Stimulated activated CD4-positive, alpha-beta T cell treated with anti-CD3 and anti-CD28 coated beads, TNF-alpha, amount 100 ng/mL, for 1 hour (primary cell): ENCODE results near the gene GNG5.
"Not testable (repeated sequence)": the region's sequence is repeated elsewhere in the genome, so short reads cannot be mapped to it uniquely, and the experiment has no call there.

Experiments used
- DNase-seq, 3 donors: peaks; one replicate each; pipeline ENCODE4 v3.0.0-alpha.2; 2020; ENCODE audit warnings: low read depth in 3 of 3, low spot score in 1 of 3

The GNG5 gene

DNA sequence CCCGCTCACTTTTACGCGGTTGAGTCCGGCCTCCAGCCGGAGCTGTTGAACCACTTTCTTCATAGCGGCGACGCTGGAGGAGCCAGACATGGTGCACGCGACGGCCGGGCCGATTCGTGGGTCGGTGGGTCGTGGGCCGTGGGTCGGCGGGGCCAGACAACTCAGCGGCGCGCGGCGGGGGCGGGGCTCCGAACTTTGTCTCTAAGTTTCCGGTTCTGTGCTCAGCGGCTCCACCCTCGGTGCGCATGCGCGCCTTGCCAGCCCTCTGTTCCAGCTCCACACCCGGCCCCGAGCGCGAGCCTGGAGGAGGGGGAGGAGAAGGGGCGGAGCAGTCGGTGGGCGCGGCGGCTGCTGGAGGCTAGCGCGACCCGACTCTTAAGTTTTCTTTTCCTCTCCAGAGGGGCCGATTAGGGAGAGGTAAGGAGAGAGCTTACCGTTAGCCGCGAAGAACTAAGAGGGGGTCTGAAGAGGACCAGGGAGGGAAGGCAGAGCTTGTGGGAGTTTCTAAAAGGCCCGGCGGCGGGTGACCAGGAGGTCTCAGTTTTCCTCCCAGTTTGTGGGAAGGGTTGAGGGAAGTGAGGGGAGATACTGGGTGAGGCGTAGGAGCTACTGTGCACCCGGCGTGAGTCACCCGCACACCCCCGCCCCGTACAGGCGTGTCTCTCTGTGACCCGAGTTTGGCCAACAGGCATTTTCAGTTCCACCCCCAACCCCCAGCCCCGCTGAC is at the start of gene GNG5, which contains the start of gene SPATA1:
Gene GNG5, minus strand, starts transcription at position 580 of the 727 bp plus-strand sequence. Its CDS starts 490 bp downstream, at position 90.
Gene SPATA1, plus strand, starts transcription at position 385 of the 727 bp plus-strand sequence. CDS start 9,974 bp downstream, outside the sequence.
- peak; percentile 94 to 96 (median 96) for DNase-seq

DNA sequence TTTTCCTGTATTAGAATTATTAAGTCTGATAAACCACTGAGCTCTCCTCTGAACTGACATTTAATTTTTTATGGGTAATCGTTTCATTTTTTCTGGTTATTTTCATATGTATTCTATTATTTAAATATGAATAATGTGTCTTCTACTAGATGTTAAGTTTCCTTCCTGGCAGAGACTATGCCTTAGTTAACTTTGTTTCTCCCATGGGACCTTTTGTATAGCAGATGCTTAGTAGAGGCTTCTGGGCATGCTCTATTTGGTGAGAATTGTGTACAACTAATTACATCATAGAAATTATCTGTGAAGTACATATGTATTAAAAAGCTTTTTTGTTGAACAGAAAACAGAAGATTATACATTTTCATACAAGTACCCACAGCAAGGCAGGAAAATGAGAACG is 44.4 kb upstream of the GNG5 start:
- DNase-seq, result no peak

DNA sequence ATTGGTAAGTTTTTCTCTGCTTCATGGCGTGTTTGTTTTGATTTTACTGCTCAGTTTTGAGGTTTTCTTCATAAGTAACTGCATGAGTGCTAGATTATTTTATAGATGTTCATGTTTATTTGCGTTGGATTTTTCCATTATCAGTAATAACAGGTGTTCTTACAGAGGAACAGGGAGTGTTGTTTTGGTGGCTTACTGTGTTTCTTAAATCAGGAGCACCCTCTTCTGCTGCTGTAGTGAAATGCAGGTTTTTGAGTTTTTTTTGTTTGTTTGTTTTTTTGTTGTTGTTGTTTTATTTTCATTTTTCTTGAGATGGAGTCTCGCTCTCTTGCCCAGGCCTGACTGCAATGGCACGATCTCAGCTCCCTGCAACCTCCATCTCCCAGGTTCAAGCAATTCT is 35.3 kb upstream of the GNG5 start:
- DNase-seq, result no peak

DNA sequence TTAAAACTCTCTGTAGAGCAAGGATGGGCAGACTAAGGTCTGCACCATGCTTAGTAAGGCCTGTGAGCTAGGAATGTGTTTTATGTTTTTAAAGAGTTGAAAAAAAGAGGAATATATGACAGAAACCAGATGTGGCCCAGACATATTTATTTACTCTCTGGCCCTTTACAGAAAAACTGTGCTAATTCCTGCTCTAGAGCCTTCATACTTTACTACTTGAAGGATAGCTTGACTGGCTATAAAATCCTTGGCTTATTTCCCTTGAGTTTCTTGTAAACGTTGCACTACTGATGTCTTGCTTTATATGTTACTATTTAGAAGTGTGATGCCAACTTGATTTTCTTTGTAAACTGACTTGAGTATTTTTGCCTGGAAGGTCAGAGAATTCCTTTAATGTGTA is 34.4 kb upstream of the GNG5 start:
- no peak for DNase-seq

DNA sequence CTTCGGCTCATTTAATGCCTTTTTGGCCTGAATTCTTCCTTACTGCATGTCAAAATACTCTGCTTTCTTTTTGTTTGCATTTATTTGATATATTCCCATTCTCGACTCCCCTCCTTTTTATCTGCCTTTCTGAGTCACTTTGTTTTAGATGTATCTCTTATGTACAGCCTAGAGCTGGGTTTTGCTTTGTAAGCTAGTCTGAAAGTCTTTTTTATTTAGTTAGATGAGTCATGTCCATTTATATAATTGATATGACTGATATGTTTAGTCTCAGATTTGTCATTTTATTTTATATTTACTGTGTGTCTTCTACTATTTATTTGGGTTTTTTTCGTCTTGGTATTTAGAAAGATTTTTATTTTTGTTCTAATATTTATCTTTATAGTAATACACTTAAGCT is 33.6 kb upstream of the GNG5 start:
- no peak for DNase-seq

DNA sequence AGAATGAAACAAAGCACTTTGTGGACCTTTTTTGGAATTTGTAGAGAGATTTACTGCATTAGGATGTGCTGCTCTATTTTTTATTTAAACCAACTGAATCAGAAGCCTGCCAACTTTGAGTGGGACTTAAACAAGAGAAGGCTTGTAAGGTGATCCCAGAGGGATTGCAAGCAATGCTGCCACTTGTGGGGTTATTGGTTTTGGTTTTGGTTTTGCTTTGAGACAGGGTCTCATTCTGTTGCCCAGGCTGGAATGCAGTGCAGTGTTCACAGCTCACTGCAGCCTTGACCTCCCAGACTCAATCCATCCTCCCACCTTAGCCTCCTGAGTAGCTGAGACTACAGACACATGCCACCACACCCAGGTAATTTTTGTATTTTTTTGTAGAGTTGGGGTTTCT is 32.2 kb upstream of the GNG5 start:
- DNase-seq, result no peak

DNA sequence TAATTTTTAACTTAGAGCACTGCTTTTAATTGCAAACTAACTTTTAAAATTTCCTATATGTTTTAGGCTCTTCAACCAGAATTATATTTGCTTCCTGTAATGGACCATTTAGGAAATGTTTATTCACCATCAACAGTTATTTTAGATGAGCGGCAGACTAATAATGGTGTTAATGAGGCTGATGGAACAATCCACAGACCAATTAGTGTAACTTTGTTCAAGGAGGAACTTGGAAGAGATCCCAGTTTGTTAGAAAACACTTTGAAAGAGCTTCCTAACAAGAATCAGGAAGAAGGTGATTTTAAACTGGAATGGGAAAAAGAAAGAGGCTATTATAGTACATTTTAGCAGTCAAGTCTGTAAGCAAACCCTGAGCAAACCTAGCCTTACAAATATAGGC is 19.4 kb upstream of the GNG5 start:
- DNase-seq, result no peak

DNA sequence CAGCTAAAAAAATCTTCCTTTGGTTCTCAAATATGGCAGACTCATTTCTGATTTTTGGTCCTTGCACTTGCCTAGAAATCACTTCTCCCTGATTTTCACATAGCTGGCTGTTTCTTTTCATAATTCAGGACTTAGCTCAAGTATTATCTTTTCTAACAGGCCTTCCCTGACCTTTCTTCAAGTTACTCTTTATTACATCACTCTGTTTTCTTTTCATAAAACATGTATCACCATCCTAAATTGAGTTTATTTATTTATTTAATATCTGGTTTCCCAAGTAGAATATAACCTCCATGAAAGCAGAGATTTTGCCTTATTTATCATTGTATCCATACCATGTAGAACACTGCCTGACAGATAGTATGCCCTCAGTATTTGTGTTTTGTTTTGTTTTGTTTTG is 18.2 kb upstream of the GNG5 start:
- DNase-seq, result no peak

DNA sequence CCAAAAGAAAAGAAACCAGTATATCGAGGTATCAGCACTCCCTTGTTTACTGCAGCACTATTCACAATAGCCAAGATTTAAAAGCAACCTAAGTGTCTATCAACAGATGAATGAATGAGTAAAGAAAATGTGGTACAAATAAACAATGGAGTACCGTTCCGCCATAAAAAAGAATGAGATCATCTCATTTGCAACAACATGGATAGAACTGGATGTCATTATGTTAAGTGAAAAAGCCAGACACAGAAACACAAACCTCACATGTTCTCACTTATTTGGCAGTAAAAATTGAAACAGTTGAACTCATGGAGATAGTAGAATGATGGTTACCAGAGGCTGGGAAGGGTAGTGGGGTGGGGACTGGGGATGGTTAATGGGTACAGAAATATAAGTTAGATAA is 4.3 kb upstream of the GNG5 start:
- no peak for DNase-seq

DNA sequence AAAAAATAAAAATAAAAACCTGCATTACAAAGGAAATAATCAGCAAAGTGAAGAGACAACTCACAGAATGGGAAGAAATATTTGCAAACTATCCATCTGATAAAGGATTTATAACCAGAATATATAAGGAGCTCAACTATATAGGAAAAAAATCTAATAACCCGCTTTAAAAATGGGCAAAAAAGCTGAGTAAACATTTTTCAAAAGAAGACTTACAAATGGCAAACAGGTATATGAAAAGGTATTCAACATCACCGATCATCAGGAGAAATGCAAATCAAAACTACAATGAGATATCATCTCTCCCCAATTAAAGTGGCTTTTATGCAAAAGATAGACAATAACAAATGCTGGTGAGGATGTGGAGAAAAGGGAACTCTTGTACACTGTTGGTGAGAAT is 3.8 kb upstream of the GNG5 start:
- DNase-seq, result no peak

DNA sequence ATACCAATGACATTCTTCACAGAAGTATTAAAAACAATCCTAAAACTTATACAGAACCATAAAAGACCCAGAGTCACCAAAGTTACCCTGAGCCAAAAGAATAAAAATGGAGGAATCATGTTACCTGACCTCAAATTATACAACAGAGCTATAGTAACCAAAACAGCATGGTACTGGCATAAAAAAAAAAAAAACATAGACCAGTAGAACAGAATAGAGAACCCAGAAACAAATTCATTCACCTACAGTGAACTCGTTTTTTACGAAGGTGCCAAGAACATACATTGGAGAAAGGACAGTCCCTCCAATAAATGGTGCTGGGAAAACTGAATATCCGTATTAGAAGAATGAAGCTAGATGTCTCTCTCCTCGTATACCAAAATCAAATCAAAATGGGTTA is 2.6 kb upstream of the GNG5 start:
- DNase-seq, result no peak

DNA sequence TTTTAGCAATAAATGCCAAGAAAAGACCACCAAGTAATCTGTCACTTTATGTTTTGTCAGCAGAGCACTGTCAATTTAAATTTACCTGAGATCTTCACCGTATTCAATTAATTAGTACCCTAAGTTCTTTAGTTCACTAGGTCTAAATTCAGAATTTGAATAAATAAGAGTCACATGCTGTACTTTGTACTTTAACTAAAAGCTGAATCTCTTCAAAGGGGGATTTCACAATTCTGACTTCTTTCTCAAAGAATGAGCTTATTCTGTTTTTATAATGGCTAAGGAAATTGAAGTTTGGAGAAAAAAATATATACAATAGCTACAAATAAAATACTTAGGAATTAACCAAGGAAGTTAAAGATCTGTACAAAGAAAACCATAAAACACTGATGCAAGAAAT is 2.1 kb upstream of the GNG5 start:
- DNase-seq, result no peak

DNA sequence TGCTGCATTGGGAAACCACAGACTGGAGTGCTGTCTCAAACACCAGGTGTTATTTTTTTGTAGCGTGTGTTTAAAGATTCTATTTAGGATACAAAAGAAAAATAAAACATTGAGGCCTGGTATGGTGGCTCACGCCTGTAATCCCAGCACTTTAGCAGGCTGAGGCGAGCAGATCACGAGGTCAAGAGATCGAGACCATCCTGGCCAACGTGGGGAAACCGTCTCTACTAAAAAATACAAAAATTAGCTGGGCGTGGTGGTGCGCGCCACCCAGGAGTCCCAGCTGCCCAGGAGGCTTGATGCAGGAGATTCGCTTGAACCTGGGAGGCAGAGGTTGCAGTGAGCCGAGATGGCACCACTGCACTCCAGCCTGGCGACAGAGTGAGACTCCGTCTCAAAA is 1.5 kb upstream of the GNG5 start:
- not testable (repeated sequence) for DNase-seq

DNA sequence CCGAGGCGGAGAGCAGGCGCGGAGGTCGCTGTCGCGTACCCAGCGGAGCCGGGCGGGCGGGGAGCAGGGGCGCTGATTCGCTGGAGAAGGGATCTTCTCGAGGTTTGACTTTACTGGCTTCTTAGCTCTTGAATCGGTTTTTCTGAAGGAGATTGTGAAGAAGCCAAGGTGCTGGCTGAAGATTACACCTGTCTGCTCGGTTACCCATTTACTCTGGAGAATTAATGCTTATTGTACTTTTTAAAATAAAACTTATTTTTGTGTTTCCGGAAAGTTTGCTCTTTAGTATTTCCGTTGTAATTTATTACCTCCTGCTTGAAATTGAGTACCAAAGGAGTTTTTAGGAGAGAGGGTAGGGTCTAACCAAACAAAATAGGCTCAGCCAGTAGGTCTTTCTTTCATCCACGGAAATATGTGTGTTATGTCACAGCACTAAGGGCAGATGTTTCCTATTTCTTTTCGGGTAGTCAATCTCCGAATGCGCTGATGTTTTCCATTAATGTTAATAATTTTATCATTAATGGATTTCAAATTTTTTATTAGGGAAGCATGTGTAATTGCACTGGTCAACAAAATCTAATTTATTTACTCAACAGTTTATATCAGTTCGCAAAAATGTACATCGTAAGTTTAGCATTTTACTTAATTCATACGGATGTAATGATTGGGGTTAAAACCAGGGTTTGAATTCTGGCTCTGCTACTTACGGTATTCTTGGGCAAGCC is 510 bp upstream of the GNG5 start:
- no peak for DNase-seq

DNA sequence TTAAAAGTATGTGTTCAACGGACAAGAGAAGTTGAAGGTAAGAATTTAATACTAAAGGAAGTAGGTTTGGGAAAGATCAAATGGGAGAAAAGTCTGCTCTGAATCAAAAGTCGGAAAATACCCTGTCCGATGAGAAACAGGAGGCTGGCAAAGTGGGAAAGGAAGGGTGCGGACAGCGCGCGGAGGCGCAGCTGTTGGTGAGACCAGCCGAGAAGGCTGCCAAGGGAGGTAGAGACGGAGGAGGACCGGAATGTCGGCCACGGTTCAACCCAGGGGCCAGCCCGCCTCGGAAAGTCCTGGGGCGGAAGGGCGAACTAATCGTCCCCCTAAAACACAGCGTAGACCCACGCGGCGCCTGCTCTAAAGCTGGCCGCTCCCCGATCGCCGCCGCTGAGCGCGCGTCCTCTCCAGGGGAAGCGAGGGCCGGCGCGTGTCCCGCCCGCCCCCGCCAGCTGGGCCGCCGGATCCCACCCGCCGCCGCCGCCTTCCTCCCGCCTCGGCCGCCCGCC is 834 bp downstream of the GNG5 start:
- no peak for DNase-seq

DNA sequence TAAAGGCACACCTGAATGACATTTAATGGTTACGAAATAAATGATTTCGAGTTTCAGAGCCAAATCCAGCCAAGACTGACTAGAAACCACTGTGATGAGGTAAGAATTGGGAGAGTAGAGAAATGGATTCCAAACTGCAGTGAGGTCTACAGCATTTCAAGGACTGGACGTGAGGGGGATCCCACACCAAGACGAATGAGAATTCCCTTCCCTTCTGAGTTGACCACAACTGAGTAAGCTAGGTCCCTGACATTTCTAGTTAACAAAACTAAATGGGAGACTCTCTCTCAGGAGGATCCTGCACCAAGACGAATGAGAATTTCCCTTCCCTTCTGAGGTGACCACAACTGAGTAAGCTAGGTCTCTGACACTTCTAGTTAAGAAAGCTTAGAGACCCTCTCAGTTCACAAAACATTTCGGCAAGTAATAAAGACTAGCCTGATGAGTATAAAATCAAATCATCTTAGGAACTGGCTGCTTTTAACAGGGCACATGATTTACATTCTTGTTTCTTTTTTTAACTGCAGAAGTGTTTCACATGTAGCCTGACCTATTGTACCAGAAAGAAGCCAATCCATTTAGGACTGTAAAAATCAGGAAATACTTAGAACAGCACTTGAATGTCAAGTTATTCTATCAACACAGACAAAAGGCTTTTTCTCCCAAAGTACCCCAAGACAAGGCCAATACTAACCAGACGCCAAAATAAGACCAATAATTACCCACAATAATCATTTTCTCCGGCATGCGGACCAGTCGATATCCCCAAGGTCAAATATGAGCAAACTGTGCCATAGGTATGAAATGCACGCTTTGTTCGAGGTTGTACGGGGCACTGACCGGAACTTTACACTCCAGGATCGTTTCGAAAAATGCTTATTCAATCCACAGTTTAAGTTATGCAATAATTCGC is 1.5 kb downstream of the GNG5 start:
- no peak for DNase-seq

DNA sequence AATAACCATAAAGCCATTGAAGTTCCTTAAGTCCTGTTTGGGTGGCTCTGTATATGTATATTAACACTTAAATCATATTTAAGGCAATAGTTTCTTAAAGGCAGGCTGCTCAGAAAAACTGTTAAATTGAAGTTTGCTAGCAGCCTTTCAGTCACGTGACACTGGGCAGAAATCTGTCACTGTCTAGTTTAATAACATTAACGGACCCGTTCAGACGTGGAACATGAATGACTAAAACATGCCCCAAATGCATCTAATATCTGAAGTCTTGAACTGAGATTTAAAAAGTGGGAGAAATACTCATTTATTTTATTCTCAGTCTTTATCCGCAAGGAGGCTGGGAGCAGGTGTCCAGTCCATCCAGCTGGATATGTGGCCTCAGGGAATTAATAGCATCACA is 3.5 kb downstream of the GNG5 start:
- DNase-seq, result no peak

DNA sequence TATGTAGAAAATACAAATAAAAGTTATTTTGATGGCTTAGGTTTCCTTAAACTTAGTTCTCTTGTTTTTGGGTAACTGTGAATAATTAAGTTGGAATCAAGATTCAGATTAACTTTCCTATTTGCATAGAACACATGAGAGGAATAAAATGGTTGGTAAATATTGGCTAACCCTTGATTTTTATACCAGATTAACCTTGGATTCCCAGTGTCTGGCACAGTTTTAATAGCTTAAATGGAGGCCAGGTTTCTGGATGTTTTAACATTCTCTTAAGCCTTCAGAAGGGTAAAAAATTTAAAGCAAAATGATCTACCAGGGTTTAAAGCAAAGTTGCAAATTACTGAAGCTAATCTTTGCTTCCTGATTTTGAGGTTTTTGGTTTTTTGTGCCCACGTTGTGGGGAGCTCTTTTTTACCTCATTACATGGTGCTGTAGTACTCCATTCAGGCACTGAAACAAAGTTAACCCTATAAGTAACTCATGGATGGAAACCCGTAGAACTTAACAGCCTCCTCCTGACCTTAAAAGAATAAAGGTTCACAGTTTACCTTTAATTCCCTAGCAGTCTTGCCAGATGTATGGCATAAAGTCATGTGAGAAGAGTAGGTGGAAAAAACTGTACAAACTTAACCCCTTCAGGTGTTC is 8.6 kb downstream of the GNG5 start:
- DNase-seq, result no peak

DNA sequence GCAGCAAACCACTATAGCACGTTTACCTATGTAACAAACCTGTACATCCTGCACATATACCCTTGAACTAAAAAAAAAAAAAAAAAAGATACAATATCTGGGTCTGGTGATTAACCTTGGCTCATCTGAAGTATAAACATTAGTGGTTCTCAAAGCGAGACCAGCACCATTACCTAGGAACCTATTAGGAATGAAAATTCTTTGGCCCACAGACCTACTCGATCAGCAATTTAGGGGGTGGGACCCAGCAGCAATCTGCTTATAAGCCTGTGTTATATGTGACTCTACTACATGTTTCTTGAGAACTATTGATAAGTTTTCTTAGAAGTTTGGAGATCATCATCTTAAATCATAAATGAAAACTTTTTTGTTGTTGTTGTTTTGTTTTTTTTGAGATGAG is 9.9 kb downstream of the GNG5 start:
- no peak for DNase-seq

DNA sequence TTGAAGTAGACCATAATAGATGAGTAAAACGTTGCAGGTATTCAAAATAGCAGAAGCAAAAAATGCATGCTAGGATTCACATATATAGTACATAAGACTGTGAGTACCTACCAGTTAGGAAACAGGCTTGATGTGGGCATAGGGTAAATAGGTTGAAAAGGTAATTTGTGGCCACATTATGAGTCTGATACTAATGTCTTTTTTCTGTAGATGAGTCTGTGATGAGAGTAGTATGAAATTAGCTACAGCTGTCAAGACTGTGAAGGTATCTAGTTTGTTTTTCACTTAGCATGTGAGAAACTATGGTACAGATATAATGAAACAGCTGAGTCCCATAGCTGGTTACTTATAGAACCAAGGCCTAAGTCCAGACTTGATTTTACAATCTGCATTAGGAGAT is 12.6 kb downstream of the GNG5 start:
- no peak for DNase-seq

DNA sequence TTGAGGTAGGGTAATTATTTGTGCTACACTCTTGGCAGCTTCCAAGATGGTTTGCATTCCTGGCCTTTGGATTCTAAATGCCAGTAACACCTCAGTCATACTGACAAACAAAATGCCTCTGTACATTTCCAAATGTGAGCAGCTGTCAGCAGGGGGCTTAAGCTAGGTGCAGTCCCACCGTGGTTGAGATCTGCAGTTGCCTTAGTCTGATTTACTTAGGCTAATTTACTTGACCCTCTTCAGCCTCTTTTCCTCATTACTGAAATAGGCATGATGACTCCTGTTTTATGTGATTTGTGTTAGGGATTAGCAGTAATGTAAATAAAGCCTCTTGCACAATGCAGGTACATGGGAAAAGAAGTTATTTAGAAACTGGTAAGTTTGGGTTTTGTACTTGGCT is 13.7 kb downstream of the GNG5 start:
- DNase-seq, result no peak
